Activated B cell treated with CpG ODN at 0.5 μM for 24 hours (primary cell): ENCODE measurements around the gene CCL19. TPM values are rescaled to one million over a fixed set of nuclear protein-coding genes. Genes with fewer than 3 reads are reported as not detected.

Experiments
- ATAC-seq: fragments of 200-7000 bp; cut with Tn5 transposase; one replicate; pipeline ENCODE4 v1.10.0; 2021; ENCODE audit warnings: low read depth, mild to moderate bottlenecking, moderate library complexity
- CTCF ChIA-PET: fragments of 350-600 bp; sonication (Branson Sonifier 250); formaldehyde crosslinking; loops from one replicate; lab custom pipeline; 2021; ENCODE audit warnings: antibody characterized with exemption; lab: Charles Lee
- POLR2A ChIA-PET: fragments of 350-600 bp; sonication (Branson Sonifier 250); formaldehyde crosslinking; loops from one replicate; lab custom pipeline; 2021; ENCODE audit warnings: antibody characterized with exemption; lab: Charles Lee
- DNase-seq: peaks from one replicate; pipeline ENCODE4 v3.0.0; 2022
- H3K27ac Mint-ChIP-seq: one replicate; pipeline ENCODE4 v1.8.0; 2020; ENCODE audit warnings: mixed read lengths
- H3K27me3 Mint-ChIP-seq: one replicate; pipeline ENCODE4 v1.8.0; 2021; ENCODE audit warnings: mixed read lengths
- H3K36me3 Mint-ChIP-seq: one replicate; pipeline ENCODE4 v1.8.0; 2021; ENCODE audit warnings: low read depth, mixed read lengths
- H3K4me1 Mint-ChIP-seq: one replicate; pipeline ENCODE4 v1.8.0; 2021; ENCODE audit warnings: mixed read lengths
- H3K4me3 Mint-ChIP-seq: one replicate; pipeline ENCODE4 v1.8.0; 2020; ENCODE audit warnings: mild to moderate bottlenecking, mixed read lengths
- H3K9me3 Mint-ChIP-seq: one replicate; pipeline ENCODE4 v1.8.0; 2020; ENCODE audit warnings: mixed read lengths
- intact Hi-C: fragments of 100-400 bp; cut with micrococcal nuclease; formaldehyde crosslinking; loops from one replicate; pipeline ENCODE4 v1.15.1; 2024
- total RNA-seq: library from RNA; stranded (reverse); gene quantifications from 2 replicates; pipeline ENCODE4 v1.2.3, GENCODE V29; 2022
- TF ChIP-seq, protein P1 (sequence below): fragments of 200-600 bp; IDR thresholded peaks from one replicate; pipeline ENCODE4 v1.8.0; 2022; ENCODE audit warnings: antibody characterized with exemption, mild to moderate bottlenecking

Gene CCL19
- total RNA-seq, 1 donor from 2014 or later: not detected

- no peaks in the 10 kb centered on the region for H3K9me3 Mint-ChIP-seq
- ChIA-PET CTCF (interaction anchor here (1.4 to 3.4 kb wide), 6 partner anchors 9 to 54 kb away, joined by 3 to 24 read pairs (median 12); partner anchors contain the start of genes DCTN3 and SIGMAR1), POLR2A (interaction anchor here (1.6 to 3.4 kb wide), 4 partner anchors 10 to 35 kb away, joined by 5 to 44 read pairs (median 12); partner anchors contain the start of genes RPP25L and SIGMAR1)
- TF ChIP-seq, protein P1, sequence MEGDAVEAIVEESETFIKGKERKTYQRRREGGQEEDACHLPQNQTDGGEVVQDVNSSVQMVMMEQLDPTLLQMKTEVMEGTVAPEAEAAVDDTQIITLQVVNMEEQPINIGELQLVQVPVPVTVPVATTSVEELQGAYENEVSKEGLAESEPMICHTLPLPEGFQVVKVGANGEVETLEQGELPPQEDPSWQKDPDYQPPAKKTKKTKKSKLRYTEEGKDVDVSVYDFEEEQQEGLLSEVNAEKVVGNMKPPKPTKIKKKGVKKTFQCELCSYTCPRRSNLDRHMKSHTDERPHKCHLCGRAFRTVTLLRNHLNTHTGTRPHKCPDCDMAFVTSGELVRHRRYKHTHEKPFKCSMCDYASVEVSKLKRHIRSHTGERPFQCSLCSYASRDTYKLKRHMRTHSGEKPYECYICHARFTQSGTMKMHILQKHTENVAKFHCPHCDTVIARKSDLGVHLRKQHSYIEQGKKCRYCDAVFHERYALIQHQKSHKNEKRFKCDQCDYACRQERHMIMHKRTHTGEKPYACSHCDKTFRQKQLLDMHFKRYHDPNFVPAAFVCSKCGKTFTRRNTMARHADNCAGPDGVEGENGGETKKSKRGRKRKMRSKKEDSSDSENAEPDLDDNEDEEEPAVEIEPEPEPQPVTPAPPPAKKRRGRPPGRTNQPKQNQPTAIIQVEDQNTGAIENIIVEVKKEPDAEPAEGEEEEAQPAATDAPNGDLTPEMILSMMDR: no peak
- DNase-seq (no peak), ATAC-seq (no peak)
- no peaks in the 10 kb centered on the region for H3K27me3 Mint-ChIP-seq
- H3K4me3 Mint-ChIP-seq: peak overlapping the region; percentile 92
- peaks cover 32% of the 10 kb centered on the region for H3K36me3 Mint-ChIP-seq
- peaks cover 29% of the 10 kb centered on the region for H3K4me1 Mint-ChIP-seq
- H3K27ac Mint-ChIP-seq: no peak overlapping the region
- intact Hi-C loops: loop anchor here (5.0 kb wide), 2 partner anchors 35 to 465 kb away; partner anchors contain the start of gene RPP25L
These were observed 43.4 kb downstream of the CCL19 start for GRCh38 chr9:34647651-34648050.

DNA sequence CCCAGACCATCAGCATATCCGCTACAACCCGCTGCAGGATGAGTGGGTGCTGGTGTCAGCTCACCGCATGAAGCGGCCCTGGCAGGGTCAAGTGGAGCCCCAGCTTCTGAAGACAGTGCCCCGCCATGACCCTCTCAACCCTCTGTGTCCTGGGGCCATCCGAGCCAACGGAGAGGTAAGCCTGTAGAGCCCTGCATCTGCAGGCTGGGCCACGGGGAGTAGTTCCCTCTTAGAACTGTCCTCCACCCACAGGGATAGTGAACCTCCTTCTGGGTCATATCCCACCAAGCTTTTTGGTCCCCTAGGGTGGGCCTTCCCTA lies 44.0 kb downstream of the CCL19 start:
- Mint-ChIP-seq H3K27me3 (no peaks in the 10 kb centered on the region), H3K4me1 (peaks cover 25% of the 10 kb centered on the region), H3K36me3 (peaks cover 32% of the 10 kb centered on the region), H3K4me3 (peak overlapping the region; percentile 92), H3K9me3 (no peaks in the 10 kb centered on the region), H3K27ac (peak overlapping the region; percentile 80)
- POLR2A ChIA-PET: interaction anchor here (0.6 to 3.4 kb wide), 7 partner anchors 9 to 598 kb away, joined by 5 to 44 read pairs (median 9); partner anchors contain the start of genes DCTN3, RPP25L, SIGMAR1 and UBAP2
- ATAC-seq (no peak), DNase-seq (no peak)
- CTCF ChIA-PET: interaction anchor here (1.2 to 3.4 kb wide), 8 partner anchors 9 to 55 kb away, joined by 3 to 24 read pairs (median 10); partner anchors contain the start of genes ARID3C, CCL27, DCTN3 and SIGMAR1
- TF ChIP-seq, protein P1: no peak
- intact Hi-C loops: loop anchor here (5.0 kb wide), 2 partner anchors 35 to 465 kb away; partner anchors contain the start of gene RPP25L

DNA sequence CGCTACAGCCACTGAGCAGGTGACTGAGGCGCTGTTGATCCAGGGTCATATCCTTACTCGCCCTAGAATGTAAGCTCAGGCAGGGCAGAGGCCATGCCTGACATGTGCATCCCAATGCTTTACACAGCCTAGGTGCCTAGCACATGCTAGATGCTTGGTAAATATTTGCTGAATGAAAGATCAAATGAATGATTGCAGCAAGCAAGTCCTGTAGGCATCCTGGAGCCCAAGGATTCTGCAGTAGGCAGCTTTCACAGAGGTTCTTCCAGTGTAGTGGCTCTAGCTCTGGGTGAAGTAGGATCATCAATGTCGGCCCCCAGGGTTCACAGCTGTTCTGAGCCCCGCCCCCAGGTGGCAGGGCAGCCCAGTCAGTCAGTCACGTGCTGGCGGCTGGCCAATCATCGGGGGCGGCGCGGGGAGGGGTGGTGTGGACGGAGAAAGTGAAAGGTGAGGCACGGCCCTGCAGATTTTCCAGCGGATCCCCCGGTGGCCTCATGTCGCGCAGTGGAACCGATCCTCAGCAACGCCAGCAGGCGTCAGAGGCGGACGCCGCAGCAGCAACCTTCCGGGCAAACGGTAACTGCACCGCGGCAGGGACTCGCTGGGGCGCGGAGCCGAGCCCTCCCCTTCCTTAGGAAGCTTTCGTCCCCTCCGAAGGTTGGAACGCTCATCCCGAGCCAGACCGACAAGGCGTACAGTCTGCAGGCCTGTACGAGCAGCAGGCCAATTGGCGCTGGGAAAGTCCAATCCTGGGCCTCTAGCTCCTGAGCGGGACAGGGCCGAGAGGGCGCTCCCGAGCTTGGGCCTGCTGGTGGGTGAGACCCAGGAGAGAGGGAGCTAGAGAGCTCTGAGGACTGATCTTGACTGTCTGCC lies 44.6 kb downstream of the CCL19 start, which contains the start of gene GALT:
Gene GALT (plus strand): TSS at position 465 of the 873 bp plus-strand sequence. CDS start 30 bp downstream, at position 495.
- ATAC-seq (peak; percentile 96), DNase-seq (peak; percentile 96)
- peaks cover 25% of the 10 kb centered on the region for H3K4me1 Mint-ChIP-seq
- intact Hi-C loops: loop anchor here (1.0 to 5.0 kb wide), 6 partner anchors 9 to 466 kb away; partner anchors contain the start of genes DCTN3, RPP25L and SIGMAR1
- TF ChIP-seq, protein P1: no peak
- no peaks in the 10 kb centered on the region for H3K9me3 Mint-ChIP-seq
- peak within 1 kb of the TSS; percentile 92 for H3K4me3 Mint-ChIP-seq
- peak within 1 kb of the TSS; percentile 80 for H3K27ac Mint-ChIP-seq
- POLR2A ChIA-PET: interaction anchor here (0.6 to 3.4 kb wide), 9 partner anchors 9 to 598 kb away, joined by 3 to 44 read pairs (median 8); partner anchors contain the start of genes DCTN3, RPP25L, SIGMAR1 and UBAP2
- H3K27me3 Mint-ChIP-seq: no peaks in the 10 kb centered on the region
- CTCF ChIA-PET: interaction anchor here (0.7 to 3.4 kb wide), 9 partner anchors 9 to 56 kb away, joined by 3 to 24 read pairs (median 8); partner anchors contain the start of genes ARID3C, CCL27, DCTN3 and SIGMAR1
- peaks cover 32% of the 10 kb centered on the region for H3K36me3 Mint-ChIP-seq

DNA sequence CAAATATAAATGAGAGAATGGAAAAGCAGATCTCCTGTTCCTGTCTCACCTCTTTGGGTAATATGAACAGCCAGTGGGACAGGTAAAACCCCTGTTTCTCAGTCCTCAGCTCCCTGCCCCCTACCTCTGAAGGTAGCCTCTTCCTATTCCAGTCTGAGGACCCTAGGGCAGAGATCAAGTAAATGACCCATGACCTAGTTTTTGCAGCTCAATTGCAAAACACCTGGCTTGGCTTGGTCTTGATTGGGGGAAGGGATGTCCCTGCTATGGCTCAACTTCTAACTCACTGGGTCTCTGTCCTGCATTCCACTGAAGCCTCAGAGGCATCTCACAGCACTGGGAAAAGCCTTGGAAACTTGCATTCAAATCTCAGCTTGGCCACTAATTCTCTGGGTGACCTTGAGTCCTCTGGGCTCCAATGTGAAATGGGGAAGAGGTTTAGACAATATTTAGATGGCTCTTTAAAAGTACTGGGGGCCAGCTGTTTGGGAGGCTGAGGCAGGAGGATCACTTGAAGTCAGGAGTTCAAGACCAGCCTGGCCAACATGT lies 46.2 kb downstream of the CCL19 start:
- DNase-seq: no peak
- no peak for ATAC-seq
- POLR2A ChIA-PET: interaction anchor here (1.1 kb wide), 1 partner anchor 8 kb away, joined by 4 read pairs; no protein-coding TSS in a partner anchor
- Mint-ChIP-seq H3K27ac (no peak overlapping the region), H3K4me3 (no peak overlapping the region), H3K36me3 (peaks cover 24% of the 10 kb centered on the region), H3K27me3 (no peaks in the 10 kb centered on the region), H3K9me3 (no peaks in the 10 kb centered on the region), H3K4me1 (peaks cover 25% of the 10 kb centered on the region)
- TF ChIP-seq, protein P1: no peak
- CTCF ChIA-PET: interaction anchor here (3.4 kb wide), 1 partner anchor 57 kb away, joined by 18 read pairs; no protein-coding TSS in a partner anchor
- intact Hi-C loops: loop anchor here (5.0 kb wide), 2 partner anchors 33 to 467 kb away; partner anchors contain the start of gene RPP25L
